ENCODE measurements around the gene KDM6B. TPM values are rescaled to one million over a fixed set of nuclear protein-coding genes. Genes with fewer than 3 reads are reported as not detected.
A peak's percentile ranks its signal among the peaks of the same experiment; 100 is the strongest.

KDM6B gene
- total RNA-seq, 1 donor from 2014 or later: 52.9 TPM

- Mint-ChIP-seq H3K27me3 (ENCODE audit: unreplicated experiment) (peaks cover 4% of the 10 kb centered on the region), H3K4me1 (ENCODE audit: unreplicated experiment) (peaks cover 58% of the 10 kb centered on the region), H3K36me3 (ENCODE audit: unreplicated experiment) (peaks cover 6% of the 10 kb centered on the region), H3K27ac (ENCODE audit: unreplicated experiment) (peak overlapping the region; percentile 99), H3K4me3 (ENCODE audit: unreplicated experiment) (peak overlapping the region; percentile 92), H3K9me3 (ENCODE audit: unreplicated experiment) (no peaks in the 10 kb centered on the region)
- DNase-seq (ENCODE audit: extremely low spot score, unreplicated experiment): peak; percentile 91
- TF ChIP-seq CTCF (IDR thresholded peaks at IDR 0.05): no peak
Observed at GRCh38 chr17:7835814-7836595, 2.0 kb downstream of the KDM6B start.

DNA sequence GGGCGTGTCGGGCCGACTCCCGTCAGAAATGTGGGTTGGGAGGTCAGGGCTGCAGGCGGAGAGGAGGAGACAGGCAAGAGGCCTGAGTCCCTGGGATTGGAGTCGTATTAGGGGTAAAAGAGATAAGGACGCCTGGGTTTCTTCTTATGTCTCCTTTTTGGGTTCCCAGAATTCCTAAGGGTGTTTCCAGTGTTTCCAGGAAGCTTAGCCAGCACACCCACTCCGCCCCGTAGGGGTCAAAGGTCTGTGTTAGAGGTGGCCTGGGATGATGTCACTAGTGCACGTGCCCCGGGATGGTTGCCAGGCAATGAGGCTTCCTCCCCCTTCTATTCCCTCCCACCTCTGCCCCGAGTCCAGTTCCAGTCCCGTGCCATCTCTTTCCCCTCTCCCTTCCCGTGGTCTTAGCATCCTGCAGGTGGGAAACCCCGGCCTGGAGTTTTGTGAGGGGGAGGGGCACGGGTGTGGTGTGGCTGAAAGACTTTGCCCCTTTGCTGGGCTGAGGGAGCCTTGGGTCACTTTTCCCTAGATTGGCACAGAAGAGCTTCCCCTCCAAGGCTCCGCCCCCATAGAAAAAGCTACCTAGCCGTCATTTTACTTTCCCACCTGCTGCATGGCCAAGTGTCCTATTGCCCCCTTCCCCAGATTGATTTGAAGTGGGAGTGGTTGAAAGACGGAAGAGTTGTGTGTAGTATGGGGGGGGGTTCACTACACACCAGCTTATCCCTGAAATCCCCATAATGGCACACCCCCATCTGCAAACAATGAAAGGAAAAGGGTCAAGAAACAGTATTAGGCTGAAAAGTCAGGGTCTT is 2.8 kb downstream of the KDM6B start:
- Mint-ChIP-seq H3K4me3 (ENCODE audit: unreplicated experiment) (peak overlapping the region; percentile 92), H3K27ac (ENCODE audit: unreplicated experiment) (peak overlapping the region; percentile 99), H3K27me3 (ENCODE audit: unreplicated experiment) (peaks cover 3% of the 10 kb centered on the region), H3K4me1 (ENCODE audit: unreplicated experiment) (peaks cover 63% of the 10 kb centered on the region), H3K36me3 (ENCODE audit: unreplicated experiment) (peaks cover 6% of the 10 kb centered on the region), H3K9me3 (ENCODE audit: unreplicated experiment) (no peaks in the 10 kb centered on the region)
- TF ChIP-seq CTCF (IDR thresholded peaks at IDR 0.05): no peak
- peak; percentile 95 for DNase-seq (ENCODE audit: extremely low spot score, unreplicated experiment)

- no peak for DNase-seq (ENCODE audit: extremely low spot score, unreplicated experiment)
- TF ChIP-seq CTCF (IDR thresholded peaks at IDR 0.05): no peak
- Mint-ChIP-seq H3K9me3 (ENCODE audit: unreplicated experiment) (no peaks in the 10 kb centered on the region), H3K4me3 (ENCODE audit: unreplicated experiment) (peak overlapping the region; percentile 92), H3K27ac (ENCODE audit: unreplicated experiment) (peak overlapping the region; percentile 99), H3K36me3 (ENCODE audit: unreplicated experiment) (peaks cover 6% of the 10 kb centered on the region), H3K27me3 (ENCODE audit: unreplicated experiment) (peaks cover 3% of the 10 kb centered on the region), H3K4me1 (ENCODE audit: unreplicated experiment) (peaks cover 66% of the 10 kb centered on the region)
Observed at GRCh38 chr17:7837408-7838088, 3.5 kb downstream of the KDM6B start.

DNA sequence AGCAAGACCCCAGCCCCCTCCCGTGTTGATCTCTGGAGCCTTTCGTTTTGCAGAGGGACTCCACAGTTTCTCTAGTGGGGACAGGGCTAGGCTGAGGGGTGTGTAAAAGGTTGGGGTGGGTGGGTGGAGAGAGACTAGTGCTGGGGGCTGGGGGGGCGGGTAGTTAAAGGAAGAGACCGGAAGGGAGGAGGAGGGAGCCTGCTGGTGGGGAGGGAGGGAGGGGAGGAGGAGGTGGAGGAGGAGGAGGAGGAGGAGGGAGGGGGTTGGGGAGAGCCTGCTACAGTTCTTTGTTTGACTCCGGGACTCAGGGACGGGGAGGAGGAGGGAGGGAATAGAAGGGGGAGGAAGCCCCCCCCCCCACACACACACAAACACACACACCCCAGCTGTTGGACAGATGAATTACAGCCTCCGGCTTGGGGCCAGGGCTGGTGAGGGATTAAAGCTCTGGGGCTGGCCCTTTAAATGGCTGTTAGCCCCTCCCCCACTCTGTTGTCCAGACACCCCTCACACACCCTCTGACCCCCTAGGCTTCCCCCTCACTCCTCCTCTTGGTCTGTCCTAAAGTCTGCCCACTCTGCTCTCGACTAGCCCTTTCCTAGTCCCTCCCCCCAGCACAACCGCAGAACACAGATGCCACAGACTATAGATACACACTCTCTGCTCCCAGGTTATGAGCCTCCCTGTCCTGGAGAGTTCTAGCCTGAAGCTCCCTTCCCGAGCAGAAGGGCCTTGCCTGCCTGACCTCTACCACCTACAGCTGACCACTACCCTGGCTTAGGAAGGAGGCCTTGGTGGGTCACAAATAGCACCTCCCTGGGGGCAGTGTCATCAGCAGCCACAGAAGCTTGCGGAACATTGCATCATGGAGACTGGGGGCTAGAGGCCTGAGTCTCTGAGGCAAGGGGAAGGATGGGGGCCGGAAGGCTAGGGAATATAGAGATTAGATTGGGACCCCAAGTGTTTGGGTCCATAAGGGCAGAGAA is 4.4 kb downstream of the KDM6B start:
- no peak for TF ChIP-seq CTCF (IDR thresholded peaks at IDR 0.05)
- H3K4me1 Mint-ChIP-seq (ENCODE audit: unreplicated experiment): peaks cover 68% of the 10 kb centered on the region
- peaks cover under 1% of the 10 kb centered on the region for H3K27me3 Mint-ChIP-seq (ENCODE audit: unreplicated experiment)
- H3K27ac Mint-ChIP-seq (ENCODE audit: unreplicated experiment): peak overlapping the region; percentile 99
- H3K4me3 Mint-ChIP-seq (ENCODE audit: unreplicated experiment): peak overlapping the region; percentile 92
- H3K9me3 Mint-ChIP-seq (ENCODE audit: unreplicated experiment): no peaks in the 10 kb centered on the region
- peaks cover 6% of the 10 kb centered on the region for H3K36me3 Mint-ChIP-seq (ENCODE audit: unreplicated experiment)
- DNase-seq (ENCODE audit: extremely low spot score, unreplicated experiment): no peak

All from osteocyte (in vitro differentiated cells).